HEK293T (cell line): Measurements from ENCODE around the gene DUSP18.

Experiments used
- BHLHE40 ChIP-seq: fragments of 450-650 bp; IDR thresholded peaks from 2 replicates; pipeline ENCODE4 v1.6.1; 2016; ENCODE audit warnings: mild to moderate bottlenecking, moderate library complexity, borderline replicate concordance
- CTBP1 ChIP-seq: fragments of 450-650 bp; IDR thresholded peaks from 2 replicates; pipeline ENCODE4 v1.6.1; 2016; ENCODE audit warnings: borderline replicate concordance
- HDGF ChIP-seq: fragments of 450-650 bp; IDR thresholded peaks from 2 replicates; pipeline ENCODE4 v1.6.1; 2017; ENCODE audit warnings: antibody characterized with exemption, borderline replicate concordance
- SUZ12 ChIP-seq: fragments of 450-650 bp; IDR thresholded peaks from 2 replicates; pipeline ENCODE4 v1.6.1; 2016; ENCODE audit warnings: mild to moderate bottlenecking

- no peak for TF ChIP-seq SUZ12
- no peak for TF ChIP-seq BHLHE40
- TF ChIP-seq CTBP1: no peak
- no peak for TF ChIP-seq HDGF
Measured at GRCh38 chr22:30664798-30665197, 2.9 kb downstream of the DUSP18 start.
